HepG2 (cell line): Measurements from ENCODE around the gene HOXA13. TPM values are rescaled to one million over a fixed set of nuclear protein-coding genes. Genes with fewer than 3 reads are reported as not detected.

Experiments used
- ATAC-seq: fragments of 200-7000 bp; cut with Tn5 transposase; 3 replicates; pipeline ENCODE4 v1.9.1; 2020; ENCODE audit warnings: mild to moderate bottlenecking, moderate library complexity
- BruUV-seq: library from RNA; stranded (reverse); fragments of 400-500 nt; replicated peaks from 2 replicates; lab custom pipeline; 2021; lab: Mats Ljungman, UMichigan
- CTCF ChIA-PET: fragments of 300-600 bp; formaldehyde crosslinking; extraction: SDS; loops from one replicate; lab custom pipeline; 2021; ENCODE audit warnings: low total read pairs, inconsistent platforms, low intra/inter-chr PET ratio; lab: Yijun Ruan, JAX
- POLR2A ChIA-PET: fragments of 350-600 bp; sonication (Branson Sonifier 250); formaldehyde crosslinking; loops from one replicate; lab custom pipeline; 2020; ENCODE audit warnings: antibody characterized with exemption, inconsistent platforms; lab: Yijun Ruan, JAX
- DNase-seq: peaks from one replicate; pipeline ENCODE4 v3.0.0-alpha.2; 2015; ENCODE audit warnings: low spot score
- FAIRE-seq: peaks from 3 replicates; lab custom pipeline; 2011; peaks lifted over from hg19 to GRCh38; lab: Jason Lieb, UNC
- H2AFZ ChIP-seq: one replicate; pipeline ENCODE4 v1.6.1; 2011; ENCODE audit warnings: low read length, inconsistent platforms
- H3K27ac ChIP-seq: fragments of 300-600 bp; 3 replicates; pipeline ENCODE4 v1.8.0; 2011; ENCODE audit warnings: mixed run types, mild to moderate bottlenecking, mixed read lengths, low read length, inconsistent platforms; ENCODE audit not compliant: insufficient read depth; ENCODE audit errors: extremely low read length
- H3K27me3 ChIP-seq, 2 experiments: fragments of 200-600 bp in 1 of 2; 2 replicates in 1 of 2; 3 replicates in 1 of 2; pipeline versions ENCODE4 v1.6.0 to v1.8.0; 2011; ENCODE audit warnings: low read length in 2 of 2, mild to moderate bottlenecking in 2 of 2, moderate library complexity in 2 of 2, inconsistent platforms in 1 of 2; ENCODE audit not compliant: insufficient read depth in 2 of 2, control insufficient read depth in 1 of 2
- H3K36me3 ChIP-seq, 2 experiments: fragments of 200-600 bp in 1 of 2; replicated peaks in 1 of 2; 2 replicates in 1 of 2; 3 replicates in 1 of 2; pipeline versions ENCODE4 v1.5.1 to v1.8.0; 2011; ENCODE audit warnings: low read length in 2 of 2, inconsistent platforms in 1 of 2; ENCODE audit not compliant: insufficient read depth in 2 of 2, control insufficient read depth in 1 of 2
- H3K4me1 ChIP-seq: 2 replicates; pipeline ENCODE4 v1.5.1; 2012; ENCODE audit warnings: low read length, inconsistent platforms; ENCODE audit not compliant: insufficient read depth
- H3K4me2 ChIP-seq: 2 replicates; pipeline ENCODE4 v1.6.0; 2011; ENCODE audit warnings: low read depth, low read length, inconsistent platforms
- H3K4me3 ChIP-seq, 3 experiments: fragments of 200-600 bp in 1 of 3; sonication (generic), shearing (Covaris generic) in 1 of 3; replicated peaks in 1 of 3; 2 replicates each; pipeline ENCODE4 v1.5.1; 2011 to 2016; ENCODE audit warnings: low read length in 3 of 3, inconsistent platforms in 2 of 3, low read depth in 2 of 3, mild to moderate bottlenecking in 2 of 3, control low read depth in 1 of 3, mixed read lengths in 1 of 3; ENCODE audit not compliant: insufficient read depth in 1 of 3
- H3K79me2 ChIP-seq: one replicate; pipeline ENCODE4 v1.6.1; 2011; ENCODE audit warnings: low read length, inconsistent platforms; ENCODE audit not compliant: insufficient read depth
- H3K9ac ChIP-seq: 2 replicates; pipeline ENCODE4 v1.6.0; 2011; ENCODE audit warnings: mild to moderate bottlenecking, low read depth, low read length, inconsistent platforms; ENCODE audit not compliant: insufficient read depth
- H3K9me3 ChIP-seq: 2 replicates; pipeline ENCODE4 v1.5.1; 2012; ENCODE audit warnings: mild to moderate bottlenecking, low read length
- H4K20me1 ChIP-seq: 2 replicates; pipeline ENCODE4 v1.6.0; 2011; ENCODE audit warnings: inconsistent platforms, mild to moderate bottlenecking, low read length, moderate library complexity; ENCODE audit not compliant: insufficient read depth
- ATF1 ChIP-seq: IDR thresholded peaks from 2 replicates; pipeline ENCODE4 v1.6.1; 2016; ENCODE audit warnings: mild to moderate bottlenecking, control low read depth
- CBX2 ChIP-seq, 2 experiments: fragments of 200-600 bp in 1 of 2; sonication (generic); formaldehyde crosslinking in 1 of 2; IDR thresholded peaks; 2 replicates each; pipeline versions ENCODE4 v1.7.0 to v1.8.1; 2018 to 2022; ENCODE audit warnings: low read depth in 2 of 2, low read length in 1 of 2, mild to moderate bottlenecking in 1 of 2, missing genetic modification reagents in 1 of 2
- EZH2 ChIP-seq: conservative IDR thresholded peaks from 2 replicates; pipeline ENCODE4 v1.6.1; 2012; ENCODE audit warnings: mild to moderate bottlenecking, low read depth, low read length, moderate library complexity
- NR2F2 ChIP-seq: IDR thresholded peaks from 2 replicates; pipeline ENCODE4 v1.6.1; 2012; ENCODE audit warnings: low read depth, inconsistent platforms, borderline replicate concordance
- ZBTB20 ChIP-seq: sonication (generic); formaldehyde crosslinking; IDR thresholded peaks from 2 replicates; pipeline ENCODE4 v1.8.1; 2023; ENCODE audit warnings: missing genetic modification reagents, low read depth, mild to moderate bottlenecking, borderline replicate concordance
- ZNF34 ChIP-seq: sonication (generic); formaldehyde crosslinking; IDR thresholded peaks from 2 replicates; pipeline ENCODE4 v1.4.0; 2020; ENCODE audit warnings: mild to moderate bottlenecking, missing genetic modification reagents, borderline replicate concordance
- WGBS: methylation state at CpG from one replicate; pipeline ENCODE4 v1.1.6; 2017; ENCODE audit warnings: low lambda C conversion rate; 5-methylcytosine and 5-hydroxymethylcytosine counted together
- in situ Hi-C: cut with HindIII; loops from 2 replicates; pipeline ENCODE4 v1.10.0; 2017; ENCODE audit warnings: low pct_unique_long_range_greater_than_20kb; ENCODE audit not compliant: extremely low pct_ligation_motif_present
- intact Hi-C: fragments of 100-400 bp; cut with micrococcal nuclease; formaldehyde crosslinking; loops from one replicate; pipeline ENCODE4 v1.10.0; 2022; ENCODE audit not compliant: unreplicated experiment
- polyA plus RNA-seq, 8 experiments: library from polyadenylated mRNA; depleted of rRNA in 3 of 8; stranded (reverse) in 7 of 8; unstranded in 1 of 8; fragments of >200 nt; fragmentation: Illumina TruSeq in 4 of 8; extraction: Trizol in 4 of 8; gene quantifications; 2 replicates each; pipeline versions ENCODE4 v1.2.1 to v1.2.3, GENCODE V29; 2011 to 2016; ENCODE audit warnings: low read depth in 4 of 8, missing spikeins in 1 of 8, mixed read lengths in 1 of 8; ENCODE audit not compliant: insufficient read depth in 1 of 8
- total RNA-seq, 5 experiments: library from RNA; depleted of rRNA; stranded (reverse); fragments of >200 nt; fragmentation: Illumina TruSeq; extraction: Trizol; gene quantifications; 2 replicates each; pipeline ENCODE4 v1.2.3, GENCODE V29; 2016; ENCODE audit warnings: low read depth in 1 of 5
- TF ChIP-seq, protein P1 (sequence below): IDR thresholded peaks from 2 replicates; pipeline ENCODE4 v1.6.1; 2016; ENCODE audit warnings: low read depth, control low read depth
- TF ChIP-seq, protein P2 (sequence below): sonication (generic); formaldehyde crosslinking; IDR thresholded peaks from 2 replicates; pipeline ENCODE4 v1.8.1; 2023; ENCODE audit warnings: mild to moderate bottlenecking, moderate library complexity, missing genetic modification reagents

The HOXA13 gene
- total and polyA plus RNA-seq, 2 of the 13 experiments (the other 11 are each of a cell fraction or from before 2014, with no cell fraction given), result 0.01 to 0.04 TPM

- Histone ChIP-seq H3K36me3 (no peaks in the 10 kb centered on the region), H4K20me1 (peaks cover 6% of the 10 kb centered on the region; the same call in 1 of the 2 replicates), H3K4me3 (peak overlapping the region; percentile 52 to 67 (median 64)), H3K4me1 (peaks cover 49% of the 10 kb centered on the region), H3K9ac (no peak overlapping the region), H3K27ac (no peak overlapping the region), H3K9me3 (no peaks in the 10 kb centered on the region), H3K4me2 (peak overlapping the region; percentile 84), H3K27me3 (peaks cover 32 to 95% of the 10 kb centered on the region in 2 experiments), H2AFZ (no peak overlapping the region), H3K79me2 (no peaks in the 10 kb centered on the region)
- CTCF ChIA-PET, result no interaction called here
- under 1% methylated on average over 28 of the region's 30 CpGs for WGBS
- intact Hi-C loops (no loop called here), in situ Hi-C loops (no loop called here)
- TF ChIP-seq ATF1 (CRISPR knock-in tag) (no peak), NR2F2 (no peak), ZNF34 (CRISPR knock-in tag) (no peak), CBX2 (IDR thresholded peaks at IDR 0.05; ENCODE audit: low read depth, low read length) (peak; percentile 98), CBX2 (CRISPR knock-in tag; IDR thresholded peaks at IDR 0.05; ENCODE audit: low read depth) (no peak; the same call in 1 of the 2 replicates), EZH2 (peak; percentile 96), ZBTB20 (CRISPR knock-in tag) (no peak)
- TF ChIP-seq, protein P1, sequence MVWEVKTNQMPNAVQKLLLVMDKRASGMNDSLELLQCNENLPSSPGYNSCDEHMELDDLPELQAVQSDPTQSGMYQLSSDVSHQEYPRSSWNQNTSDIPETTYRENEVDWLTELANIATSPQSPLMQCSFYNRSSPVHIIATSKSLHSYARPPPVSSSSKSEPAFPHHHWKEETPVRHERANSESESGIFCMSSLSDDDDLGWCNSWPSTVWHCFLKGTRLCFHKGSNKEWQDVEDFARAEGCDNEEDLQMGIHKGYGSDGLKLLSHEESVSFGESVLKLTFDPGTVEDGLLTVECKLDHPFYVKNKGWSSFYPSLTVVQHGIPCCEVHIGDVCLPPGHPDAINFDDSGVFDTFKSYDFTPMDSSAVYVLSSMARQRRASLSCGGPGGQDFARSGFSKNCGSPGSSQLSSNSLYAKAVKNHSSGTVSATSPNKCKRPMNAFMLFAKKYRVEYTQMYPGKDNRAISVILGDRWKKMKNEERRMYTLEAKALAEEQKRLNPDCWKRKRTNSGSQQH (CRISPR knock-in tag), result no peak
- TF ChIP-seq, protein P2, sequence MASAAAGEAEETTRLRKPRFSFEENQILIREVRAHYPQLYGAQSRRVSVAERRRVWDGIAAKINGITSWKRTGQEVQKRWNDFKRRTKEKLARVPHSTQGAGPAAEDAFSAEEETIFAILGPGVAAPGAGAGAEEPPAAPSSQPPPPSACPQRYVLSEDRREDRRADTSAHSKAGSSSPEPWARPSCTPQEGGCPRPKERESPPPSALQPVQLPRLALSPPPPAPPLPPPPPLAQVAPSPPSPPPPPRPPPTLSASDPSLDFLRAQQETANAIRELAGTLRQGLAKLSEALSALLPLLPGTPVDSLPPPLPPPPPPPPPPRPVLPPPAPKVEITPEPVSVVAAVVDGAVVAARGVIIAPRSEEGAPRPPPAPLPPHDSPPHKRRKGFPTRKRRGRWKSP (CRISPR knock-in tag), result peak; percentile 43
- no peak for ATAC-seq
- BruUV-seq, result no TSS peak
- FAIRE-seq, result no peak
- DNase-seq, result no peak
- POLR2A ChIA-PET, result no interaction called here
These were observed 16.1 kb downstream of the HOXA13 start for GRCh38 chr7:27183682-27184336.
